ENCODE measurements around the gene CD164. TPM values are rescaled to one million over a fixed set of nuclear protein-coding genes. Genes with fewer than 3 reads are reported as not detected.

The CD164 gene
- total and polyA plus RNA-seq, 2 of the 13 experiments (the other 11 are each of a cell fraction or from before 2014, with no cell fraction given): 222 to 293 TPM

- Histone ChIP-seq H3K36me3 (replicated peaks in 1 of 2; ENCODE audit: control insufficient read depth in 1 of 2, insufficient read depth in 2 of 2, low read length in 2 of 2) (no peaks in the 10 kb centered on the region), H3K27ac (ENCODE audit: extremely low read length, insufficient read depth, low read length) (no peak overlapping the region), H3K9ac (ENCODE audit: insufficient read depth, low read depth, low read length) (no peak overlapping the region), H3K4me1 (ENCODE audit: insufficient read depth, low read length) (no peaks in the 10 kb centered on the region), H4K20me1 (ENCODE audit: insufficient read depth, low read length) (no peaks in the 10 kb centered on the region), H3K79me2 (ENCODE audit: insufficient read depth, low read length) (no peaks in the 10 kb centered on the region), H3K4me2 (ENCODE audit: low read depth, low read length) (no peak overlapping the region), H3K4me3 (replicated peaks in 1 of 3; ENCODE audit: insufficient read depth in 1 of 3, low read depth in 2 of 3, low read length in 3 of 3) (no peak overlapping the region), H3K9me3 (ENCODE audit: low read length) (no peaks in the 10 kb centered on the region), H3K27me3 (ENCODE audit: control insufficient read depth in 1 of 2, insufficient read depth in 2 of 2, low read length in 2 of 2) (peaks cover 0 to 2% of the 10 kb centered on the region in 2 experiments; a peak in 1 of 5 replicates), H2AFZ (ENCODE audit: low read length) (no peak overlapping the region)
- ChIA-PET CTCF (ENCODE audit: low intra/inter-chr PET ratio, low total read pairs) (interaction anchor here (2.2 kb wide), 1 partner anchor 209 kb away, joined by 24 read pairs; no protein-coding TSS in a partner anchor), POLR2A (no interaction called here)
- 53% methylated on average over 4 of the region's 4 CpGs for WGBS (ENCODE audit: low lambda C conversion rate)
- BruUV-seq (replicated peaks): no TSS peak
- peak; percentile 80 for ATAC-seq
- intact Hi-C loops (cut with micrococcal nuclease; ENCODE audit: unreplicated experiment): loop anchor here (1.0 kb wide), 1 partner anchor 210 kb away; no protein-coding TSS in a partner anchor
- no peak for FAIRE-seq
- in situ Hi-C loops (cut with HindIII; ENCODE audit: extremely low pct_ligation_motif_present, low pct_unique_long_range_greater_than_20kb): no loop called here
- TF ChIP-seq STAG1 (CRISPR knock-in tag; IDR thresholded peaks at IDR 0.05) (peak; percentile 81), SRF (IDR thresholded peaks at IDR 0.05; ENCODE audit: low read depth, low read length) (no peak), SMC3 (IDR thresholded peaks at IDR 0.05; ENCODE audit: low read length) (peak; percentile 65; the same call in 1 of the 2 replicates), PLRG1 (conservative IDR thresholded peaks at IDR 0.05) (no peak), SIX4 (CRISPR knock-in tag; IDR thresholded peaks at IDR 0.05) (no peak), ATF4 (CRISPR knock-in tag; IDR thresholded peaks at IDR 0.05) (no peak), ZFP91 (CRISPR knock-in tag; IDR thresholded peaks at IDR 0.05; ENCODE audit: borderline replicate concordance) (no peak), KLF16 (CRISPR knock-in tag; IDR thresholded peaks at IDR 0.05) (no peak), CTCF (CRISPR knock-in tag; IDR thresholded peaks at IDR 0.05) (peak; percentile 64), ZNF616 (CRISPR knock-in tag; IDR thresholded peaks at IDR 0.05; ENCODE audit: low read depth) (no peak), LCORL (IDR thresholded peaks at IDR 0.05) (no peak), LCORL (CRISPR knock-in tag; IDR thresholded peaks at IDR 0.05) (no peak), RAD21 (CRISPR knock-in tag; IDR thresholded peaks at IDR 0.05) (0 out of 2 replicates have a peak, but pooled peaks have one; percentile 20)
- TF ChIP-seq, protein P1, sequence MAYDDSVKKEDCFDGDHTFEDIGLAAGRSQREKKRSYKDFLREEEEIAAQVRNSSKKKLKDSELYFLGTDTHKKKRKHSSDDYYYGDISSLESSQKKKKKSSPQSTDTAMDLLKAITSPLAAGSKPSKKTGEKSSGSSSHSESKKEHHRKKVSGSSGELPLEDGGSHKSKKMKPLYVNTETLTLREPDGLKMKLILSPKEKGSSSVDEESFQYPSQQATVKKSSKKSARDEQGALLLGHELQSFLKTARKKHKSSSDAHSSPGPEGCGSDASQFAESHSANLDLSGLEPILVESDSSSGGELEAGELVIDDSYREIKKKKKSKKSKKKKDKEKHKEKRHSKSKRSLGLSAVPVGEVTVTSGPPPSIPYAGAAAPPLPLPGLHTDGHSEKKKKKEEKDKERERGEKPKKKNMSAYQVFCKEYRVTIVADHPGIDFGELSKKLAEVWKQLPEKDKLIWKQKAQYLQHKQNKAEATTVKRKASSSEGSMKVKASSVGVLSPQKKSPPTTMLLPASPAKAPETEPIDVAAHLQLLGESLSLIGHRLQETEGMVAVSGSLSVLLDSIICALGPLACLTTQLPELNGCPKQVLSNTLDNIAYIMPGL (CRISPR knock-in tag; IDR thresholded peaks at IDR 0.05; ENCODE audit: borderline replicate concordance in 1 of 2, low read depth in 1 of 2): no peak
- DNase-seq (ENCODE audit: low spot score): no peak
These were observed 14.8 kb upstream of the CD164 start for GRCh38 chr6:109397020-109397419.

Measured in HepG2 (cell line).